GM19455 (cell line): ENCODE data around the gene CDHR4.
"Not testable (repeated sequence)": the region's sequence is repeated elsewhere in the genome, so short reads cannot be mapped to it uniquely, and the experiment has no call there.

Experiments
- ATAC-seq: cut with Tn5 transposase; IDR thresholded peaks from one replicate; pipeline ENCODE4 v1.9.1; 2021; ENCODE audit not compliant: unreplicated experiment

CDHR4 gene

DNA sequence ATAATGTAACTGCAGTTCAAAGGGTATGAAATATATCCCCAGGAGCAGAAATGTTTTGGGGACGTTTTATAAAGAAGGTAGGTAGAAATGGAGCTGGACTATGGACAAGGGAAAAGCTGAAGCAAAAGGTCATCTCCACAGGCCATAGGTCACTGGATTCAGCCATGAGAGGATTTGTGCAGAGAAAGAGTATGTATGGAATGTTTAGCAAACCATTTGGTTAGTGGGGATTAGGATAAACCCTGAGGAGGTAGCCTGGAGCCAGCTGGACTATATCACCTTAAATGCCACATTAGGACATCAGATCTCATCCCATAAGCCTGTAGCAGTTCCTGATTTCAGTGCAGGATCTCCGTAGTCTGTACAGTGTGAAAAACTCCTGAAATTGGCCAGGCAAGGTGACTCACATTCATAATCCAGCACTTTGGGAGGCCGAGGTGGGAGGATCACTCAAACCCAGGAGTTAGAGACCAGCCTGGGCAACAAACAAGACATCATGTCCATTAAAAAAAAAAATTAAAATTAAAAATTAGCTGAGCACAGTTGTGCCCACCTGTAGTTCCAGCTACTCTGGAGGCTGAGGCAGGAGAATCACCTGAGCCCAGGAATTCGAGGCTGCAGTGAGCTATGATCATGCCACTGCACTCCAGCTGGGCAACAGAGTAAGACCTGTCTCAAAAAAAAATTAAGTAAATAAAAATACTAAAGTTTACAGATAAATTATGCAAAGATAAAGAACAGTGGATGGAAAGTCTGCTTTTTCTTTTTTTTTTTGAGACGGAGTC is 18.1 kb downstream of the CDHR4 start:
- ATAC-seq, result no peak

GRCh38 chr3:49780975-49781365 is 18.7 kb downstream of the CDHR4 start:
- ATAC-seq, result not testable (repeated sequence)

- no peak for ATAC-seq
Observed at GRCh38 chr3:49780080-49780974, 19.3 kb downstream of the CDHR4 start.

- no peak for ATAC-seq
Observed at GRCh38 chr3:49779358-49780079, 20.2 kb downstream of the CDHR4 start.

GRCh38 chr3:49776101-49776500 is 23.6 kb downstream of the CDHR4 start:
- not testable (repeated sequence) for ATAC-seq

- no peak for ATAC-seq
Observed at GRCh38 chr3:49775538-49775937, 24.1 kb downstream of the CDHR4 start.

DNA sequence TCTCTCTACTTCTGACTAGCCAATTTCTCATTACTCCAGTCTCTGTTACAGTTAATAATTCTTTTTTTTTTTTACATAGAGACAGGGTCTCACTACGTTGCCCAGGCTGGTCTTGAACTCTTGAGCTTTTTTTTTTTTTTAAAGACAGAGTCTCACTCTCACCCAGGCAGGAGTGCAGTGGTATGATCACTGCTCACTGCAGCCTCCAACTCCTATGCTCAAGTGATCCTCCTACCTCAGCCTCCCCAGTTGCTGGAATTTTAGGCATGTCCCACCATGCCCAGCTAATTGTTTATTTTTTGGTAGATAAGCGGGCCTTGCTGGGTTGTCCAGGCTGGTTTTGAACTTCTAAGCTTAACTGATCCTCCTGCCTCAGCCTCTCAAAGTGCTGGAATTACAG is 27.0 kb downstream of the CDHR4 start:
- no peak for ATAC-seq

- no peak for ATAC-seq
Observed at GRCh38 chr3:49771340-49771938, 28.2 kb downstream of the CDHR4 start.

DNA sequence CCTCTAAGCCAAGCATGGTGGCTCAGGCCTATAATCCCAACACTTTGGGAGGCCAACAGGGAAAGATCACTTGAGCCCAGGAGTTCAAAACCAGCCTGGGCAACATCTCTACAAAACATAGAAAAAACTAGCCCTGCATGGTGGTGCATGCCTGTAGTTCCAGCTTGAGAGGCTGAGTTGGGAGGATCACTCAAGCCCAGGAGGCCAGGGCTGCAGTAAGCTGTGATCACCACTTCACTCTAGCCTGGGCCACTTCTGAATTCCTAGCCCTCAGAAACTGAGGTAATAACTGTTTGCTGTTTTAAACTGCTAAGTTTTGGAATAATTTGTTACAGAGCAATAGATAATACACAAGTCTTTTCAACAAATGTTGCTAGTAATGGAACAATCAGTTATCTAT is 29.7 kb downstream of the CDHR4 start:
- ATAC-seq, result no peak

GRCh38 chr3:49769286-49769915 is 30.3 kb downstream of the CDHR4 start:
- ATAC-seq, result no peak

- no peak for ATAC-seq
Observed at GRCh38 chr3:49763981-49764380, 35.7 kb downstream of the CDHR4 start.

DNA sequence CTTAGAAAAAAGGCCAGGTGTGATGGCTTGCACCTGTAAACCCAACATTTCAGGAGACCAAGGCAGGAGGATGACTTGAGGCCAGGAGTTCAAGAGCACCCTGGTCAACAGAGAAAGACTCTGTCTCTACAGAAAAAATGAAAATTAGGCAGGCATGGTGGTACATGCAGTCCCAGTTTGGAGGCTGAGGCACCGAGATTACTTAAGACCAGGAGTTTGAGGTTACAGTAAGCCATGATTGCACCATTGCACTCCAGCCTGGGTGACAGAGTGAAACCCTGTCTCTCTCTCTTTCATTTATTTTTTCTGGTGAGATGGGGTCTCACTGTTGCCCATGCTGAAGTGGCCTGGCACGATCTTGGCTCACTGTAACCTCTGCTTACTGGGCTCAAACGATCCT is 38.0 kb downstream of the CDHR4 start:
- ATAC-seq, result no peak

GRCh38 chr3:49759226-49759625 is 40.4 kb downstream of the CDHR4 start:
- no peak for ATAC-seq

- ATAC-seq, result no peak
Observed at GRCh38 chr3:49757197-49757596, 42.5 kb downstream of the CDHR4 start.

DNA sequence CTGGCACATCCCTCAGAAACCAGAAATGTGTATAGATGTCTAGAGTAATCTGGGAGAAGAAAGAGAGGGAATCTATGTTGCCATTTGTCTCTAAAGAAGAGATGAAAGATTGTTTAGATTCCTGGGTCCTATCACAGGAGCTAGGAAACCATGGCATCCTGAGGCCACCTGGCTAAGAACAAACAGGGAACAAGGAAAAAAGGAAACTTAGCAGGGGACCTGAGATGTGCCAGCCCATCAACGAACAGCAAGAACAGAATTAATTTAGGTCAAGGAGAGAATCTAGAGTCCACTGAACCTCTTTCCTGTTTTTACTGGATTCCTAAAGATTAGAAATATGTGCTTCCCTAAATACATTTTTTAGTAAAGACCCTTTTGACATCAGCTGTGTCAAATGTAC is 43.6 kb downstream of the CDHR4 start:
- ATAC-seq, result no peak

DNA sequence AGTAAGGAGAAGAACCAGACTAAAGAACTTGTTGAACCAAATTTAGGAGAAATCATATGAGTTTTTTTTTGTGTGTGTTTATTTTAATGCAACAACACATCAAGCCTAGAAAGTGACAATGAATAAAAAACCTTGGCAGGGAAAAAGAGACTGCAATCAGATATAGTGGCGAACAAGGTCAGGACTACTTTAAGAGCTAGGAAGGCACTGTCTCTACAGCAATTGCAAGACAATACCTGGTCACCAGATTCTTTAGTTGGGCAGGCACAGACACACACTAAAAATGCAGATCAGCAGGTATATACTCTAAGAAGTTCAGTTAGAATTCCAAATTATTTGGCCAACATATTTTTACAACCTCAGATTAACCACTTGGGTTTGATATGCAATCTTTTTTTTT is 45.1 kb downstream of the CDHR4 start:
- no peak for ATAC-seq

- ATAC-seq, result no peak
Observed at GRCh38 chr3:49751501-49751900, 48.2 kb downstream of the CDHR4 start.

DNA sequence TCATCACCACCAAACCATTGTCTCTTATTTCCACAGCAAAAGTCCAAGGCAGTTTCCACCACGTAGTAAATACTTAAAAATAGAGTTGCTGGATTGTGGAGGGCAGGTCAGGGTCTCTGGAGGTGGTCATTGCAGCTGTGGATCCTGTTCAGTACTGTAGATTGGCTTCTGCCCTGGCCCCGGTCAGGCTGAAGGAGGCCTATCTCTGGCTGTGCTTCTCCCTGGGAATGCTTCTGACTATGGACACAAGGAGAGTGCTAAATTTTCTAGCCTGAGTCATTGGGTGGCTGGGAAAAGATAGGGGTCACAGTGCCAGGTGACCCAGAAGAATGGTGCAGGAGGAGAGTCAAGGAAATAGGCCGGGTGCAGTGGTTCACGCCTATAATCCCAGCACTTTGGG is 49.6 kb downstream of the CDHR4 start:
- ATAC-seq, result no peak

DNA sequence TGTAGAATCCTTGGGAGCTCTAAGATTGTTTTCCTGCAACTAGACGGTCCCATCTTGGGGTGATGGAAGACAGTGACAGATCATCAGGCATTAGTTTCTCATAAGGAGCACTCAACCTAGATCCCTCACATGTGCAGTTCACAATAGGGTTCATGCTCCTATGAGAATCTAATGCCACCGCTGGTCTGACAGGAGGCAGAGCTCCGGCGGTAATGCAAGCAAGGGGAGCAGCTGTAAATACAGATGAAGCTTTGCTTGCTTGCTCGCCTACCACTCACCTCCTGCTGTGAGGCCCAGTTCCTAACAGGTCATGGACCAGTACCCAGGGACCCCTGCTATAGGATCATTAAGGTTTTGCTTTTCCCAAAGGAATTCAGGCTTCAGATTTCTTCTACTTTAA is 50.8 kb downstream of the CDHR4 start:
- not testable (repeated sequence) for ATAC-seq

DNA sequence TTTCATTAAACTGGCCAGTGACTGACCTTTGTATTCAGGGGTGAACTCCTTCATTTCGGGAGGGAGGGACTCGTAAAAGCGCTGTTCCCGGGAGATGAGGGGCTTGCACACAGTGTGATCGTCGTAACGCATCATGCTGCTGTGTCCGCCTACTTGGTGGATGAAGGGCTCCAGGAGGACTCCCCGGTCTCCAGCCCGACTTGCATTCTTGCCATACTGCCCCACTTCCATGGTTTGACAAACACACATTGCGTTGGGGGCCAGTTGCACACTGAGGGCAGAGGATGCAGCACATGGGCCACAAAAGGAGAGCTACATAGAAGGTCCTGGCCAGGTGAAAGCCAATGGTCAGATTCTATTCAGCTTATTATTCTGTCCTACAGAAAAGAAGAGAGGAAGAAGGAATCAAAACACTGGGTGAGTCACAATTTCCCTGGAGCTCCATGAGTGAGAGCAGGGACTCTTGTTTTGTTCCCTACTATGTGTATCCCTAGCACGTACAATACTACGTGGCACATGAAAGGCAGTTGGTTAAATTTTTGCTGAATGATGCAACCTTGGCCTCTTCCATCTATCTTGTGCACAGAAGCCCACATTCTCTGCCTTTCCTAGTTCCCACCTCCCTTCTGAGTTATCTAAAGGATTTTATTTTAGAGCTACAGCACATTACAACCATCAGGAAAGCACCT is 51.7 kb downstream of the CDHR4 start:
- ATAC-seq, result no peak
